ENCODE measurements around the gene TSPAN9. TPM values are rescaled to one million over a fixed set of nuclear protein-coding genes. Genes with fewer than 3 reads are reported as not detected.

The TSPAN9 gene
- total RNA-seq, 2 donors from 2014 or later, result 41.9 to 50.0 TPM

DNA sequence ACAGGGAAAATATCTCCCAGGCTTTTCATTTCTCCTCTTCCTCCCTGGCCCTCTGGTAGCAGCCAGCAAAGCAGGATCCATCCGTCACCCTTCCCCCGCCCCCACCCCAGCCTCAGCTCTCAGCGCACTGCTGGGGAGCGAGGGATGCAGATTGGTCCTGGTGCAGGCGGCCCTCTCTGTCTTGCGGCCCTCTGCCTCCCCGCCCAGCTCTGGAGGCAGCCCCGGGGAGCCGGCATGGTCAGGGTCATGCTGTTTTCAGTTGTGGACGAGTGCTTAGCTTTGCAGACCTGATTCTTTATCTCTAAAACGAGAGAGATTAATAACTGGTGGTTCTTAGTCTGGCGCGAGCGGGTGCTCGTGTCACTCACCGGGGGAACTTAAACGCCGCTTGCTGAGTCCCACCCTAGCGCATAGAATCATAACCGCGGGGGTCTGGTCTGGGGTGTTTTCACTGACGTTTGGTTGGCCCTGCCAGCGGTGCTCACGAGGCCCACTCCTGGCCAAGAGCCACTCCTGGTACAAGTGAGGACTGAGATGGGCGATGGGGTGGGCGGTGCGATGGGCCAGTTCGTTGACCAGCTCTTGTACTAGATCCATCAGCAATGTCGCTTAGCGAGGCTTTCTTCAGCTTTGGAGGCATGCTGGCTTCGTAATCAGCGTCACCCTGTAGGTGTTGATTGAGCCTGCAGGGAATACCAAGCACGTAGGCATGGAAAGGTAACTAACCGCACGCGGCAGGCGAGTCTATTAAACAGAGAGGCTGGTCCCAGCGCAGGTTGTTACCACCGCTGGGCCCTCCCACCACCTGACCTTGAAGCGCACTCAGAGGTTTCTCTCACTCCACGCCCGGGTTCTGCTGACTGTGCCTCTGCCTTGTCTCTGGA lies 95.2 kb downstream of the TSPAN9 start:
- Histone ChIP-seq H3K36me3 (no peaks in the 10 kb centered on the region), H3K27ac (no peak overlapping the region), H3K4me3 (no peak overlapping the region), H3K9me3 (no peaks in the 10 kb centered on the region), H3K4me1 (replicated peaks) (no peaks in the 10 kb centered on the region), H3K27me3 (replicated peaks; ENCODE audit: insufficient read depth) (no peaks in the 10 kb centered on the region)
- WGBS, result 89% methylated on average over 42 of the region's 42 CpGs
- DNase-seq (ENCODE audit: low spot score), result no peak
- TF ChIP-seq, protein P1, sequence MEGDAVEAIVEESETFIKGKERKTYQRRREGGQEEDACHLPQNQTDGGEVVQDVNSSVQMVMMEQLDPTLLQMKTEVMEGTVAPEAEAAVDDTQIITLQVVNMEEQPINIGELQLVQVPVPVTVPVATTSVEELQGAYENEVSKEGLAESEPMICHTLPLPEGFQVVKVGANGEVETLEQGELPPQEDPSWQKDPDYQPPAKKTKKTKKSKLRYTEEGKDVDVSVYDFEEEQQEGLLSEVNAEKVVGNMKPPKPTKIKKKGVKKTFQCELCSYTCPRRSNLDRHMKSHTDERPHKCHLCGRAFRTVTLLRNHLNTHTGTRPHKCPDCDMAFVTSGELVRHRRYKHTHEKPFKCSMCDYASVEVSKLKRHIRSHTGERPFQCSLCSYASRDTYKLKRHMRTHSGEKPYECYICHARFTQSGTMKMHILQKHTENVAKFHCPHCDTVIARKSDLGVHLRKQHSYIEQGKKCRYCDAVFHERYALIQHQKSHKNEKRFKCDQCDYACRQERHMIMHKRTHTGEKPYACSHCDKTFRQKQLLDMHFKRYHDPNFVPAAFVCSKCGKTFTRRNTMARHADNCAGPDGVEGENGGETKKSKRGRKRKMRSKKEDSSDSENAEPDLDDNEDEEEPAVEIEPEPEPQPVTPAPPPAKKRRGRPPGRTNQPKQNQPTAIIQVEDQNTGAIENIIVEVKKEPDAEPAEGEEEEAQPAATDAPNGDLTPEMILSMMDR (IDR thresholded peaks at IDR 0.05), result no peak
- TF ChIP-seq POLR2A (IDR thresholded peaks at IDR 0.05) (no peak), POLR2AphosphoS5 (IDR thresholded peaks at IDR 0.05) (no peak)
- intact Hi-C loops (cut with DNase I), result no loop called here

DNA sequence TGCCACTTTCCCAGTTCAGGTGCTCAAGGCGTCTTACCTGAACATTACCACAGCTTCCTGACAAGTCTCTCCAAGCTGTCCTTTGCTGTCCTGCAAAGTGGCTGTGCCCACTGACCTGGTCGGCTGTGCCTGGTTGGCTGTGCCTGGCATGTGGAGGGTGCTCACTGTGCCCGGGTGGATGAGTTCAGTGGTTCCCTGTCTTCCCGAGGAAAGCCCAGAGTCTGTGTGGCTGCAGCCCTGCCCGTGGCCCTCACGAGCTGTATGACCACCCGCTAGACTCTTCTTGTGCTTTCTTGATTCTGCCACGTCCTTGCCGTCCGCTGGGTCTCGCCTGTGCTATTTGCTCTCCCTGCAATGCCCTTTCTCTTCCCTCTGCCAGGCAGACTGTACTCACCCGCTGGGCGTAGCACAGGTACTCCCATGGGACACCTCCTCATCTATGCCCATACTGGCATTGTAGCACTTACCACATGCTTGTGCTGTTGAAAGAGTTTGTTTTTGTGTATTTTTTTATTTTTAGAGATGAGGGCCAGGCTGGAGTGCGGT lies 95.9 kb downstream of the TSPAN9 start:
- intact Hi-C loops (cut with DNase I), result no loop called here
- H3K4me3 ChIP-seq, result no peak overlapping the region
- no peaks in the 10 kb centered on the region for H3K9me3 ChIP-seq
- TF ChIP-seq POLR2AphosphoS5 (IDR thresholded peaks at IDR 0.05) (no peak), POLR2A (IDR thresholded peaks at IDR 0.05) (no peak)
- TF ChIP-seq, protein P1 (IDR thresholded peaks at IDR 0.05), result no peak
- 94% methylated on average over 14 of the region's 14 CpGs for WGBS
- H3K36me3 ChIP-seq, result no peaks in the 10 kb centered on the region
- H3K27ac ChIP-seq, result no peak overlapping the region
- H3K27me3 ChIP-seq (replicated peaks; ENCODE audit: insufficient read depth), result no peaks in the 10 kb centered on the region
- no peak for DNase-seq (ENCODE audit: low spot score)
- no peaks in the 10 kb centered on the region for H3K4me1 ChIP-seq (replicated peaks)

DNA sequence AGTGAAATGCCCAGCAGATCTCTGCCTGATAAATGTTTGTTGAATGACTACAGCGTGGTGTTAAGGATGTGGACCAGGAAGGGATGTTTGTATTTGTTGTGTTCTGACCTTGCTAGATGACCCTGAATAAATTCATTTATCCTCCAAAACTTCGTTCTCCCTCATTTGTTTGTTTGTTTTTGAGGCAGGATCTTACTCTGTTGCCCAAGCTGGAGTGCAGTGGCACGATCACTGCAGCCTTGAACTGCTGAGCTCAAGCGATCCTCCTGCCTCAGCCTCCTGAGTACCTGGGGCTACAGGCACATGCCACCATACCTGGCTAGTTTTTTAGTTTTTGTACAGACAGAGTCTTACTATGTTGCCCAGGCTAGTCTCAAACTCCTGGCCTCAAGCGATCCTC lies 96.7 kb downstream of the TSPAN9 start:
- H3K27ac ChIP-seq, result no peak overlapping the region
- H3K4me3 ChIP-seq, result no peak overlapping the region
- H3K9me3 ChIP-seq, result no peaks in the 10 kb centered on the region
- no peaks in the 10 kb centered on the region for H3K36me3 ChIP-seq
- TF ChIP-seq, protein P1 (IDR thresholded peaks at IDR 0.05), result no peak
- TF ChIP-seq POLR2A (IDR thresholded peaks at IDR 0.05) (no peak), POLR2AphosphoS5 (IDR thresholded peaks at IDR 0.05) (no peak)
- H3K4me1 ChIP-seq (replicated peaks), result no peaks in the 10 kb centered on the region
- intact Hi-C loops (cut with DNase I), result no loop called here
- 78% methylated on average over 5 of the region's 5 CpGs for WGBS
- DNase-seq (ENCODE audit: low spot score), result no peak
- H3K27me3 ChIP-seq (replicated peaks; ENCODE audit: insufficient read depth), result no peaks in the 10 kb centered on the region

- Histone ChIP-seq H3K27me3 (replicated peaks; ENCODE audit: insufficient read depth) (no peaks in the 10 kb centered on the region), H3K4me3 (no peak overlapping the region), H3K9me3 (no peaks in the 10 kb centered on the region), H3K27ac (no peak overlapping the region), H3K4me1 (replicated peaks) (no peaks in the 10 kb centered on the region), H3K36me3 (no peaks in the 10 kb centered on the region)
- TF ChIP-seq, protein P1 (IDR thresholded peaks at IDR 0.05), result no peak
- TF ChIP-seq POLR2AphosphoS5 (IDR thresholded peaks at IDR 0.05) (no peak), POLR2A (IDR thresholded peaks at IDR 0.05) (no peak)
- no peak for DNase-seq (ENCODE audit: low spot score)
- intact Hi-C loops (cut with DNase I), result no loop called here
- 82% methylated on average over 10 of the region's 10 CpGs for WGBS
These were observed 98.1 kb downstream of the TSPAN9 start for GRCh38 chr12:3175238-3175637.

- intact Hi-C loops (cut with DNase I), result no loop called here
- WGBS, result 93% methylated on average over 9 of the region's 9 CpGs
- TF ChIP-seq, protein P1 (IDR thresholded peaks at IDR 0.05), result no peak
- no peak for TF ChIP-seq POLR2A (IDR thresholded peaks at IDR 0.05)
- no peak for TF ChIP-seq POLR2AphosphoS5 (IDR thresholded peaks at IDR 0.05)
- no peak overlapping the region for H3K4me3 ChIP-seq
- H3K27ac ChIP-seq, result no peak overlapping the region
- DNase-seq (ENCODE audit: low spot score), result no peak
- no peaks in the 10 kb centered on the region for H3K9me3 ChIP-seq
- H3K36me3 ChIP-seq, result no peaks in the 10 kb centered on the region
- no peaks in the 10 kb centered on the region for H3K4me1 ChIP-seq (replicated peaks)
- H3K27me3 ChIP-seq (replicated peaks; ENCODE audit: insufficient read depth), result no peaks in the 10 kb centered on the region
These were observed 99.6 kb downstream of the TSPAN9 start for GRCh38 chr12:3176754-3177153.
